GM12891 (cell line): ENCODE data around the gene IL1RL2.

Experiments used
- POLR2A ChIP-seq: IDR thresholded peaks from 2 replicates; pipeline ENCODE4 v1.6.1; 2011; ENCODE audit warnings: low read depth, low read length, control low read depth
- POU2F2 ChIP-seq: IDR thresholded peaks from 2 replicates; pipeline ENCODE4 v1.6.1; 2011; ENCODE audit warnings: low read depth, mild to moderate bottlenecking, control low read depth, low read length, moderate library complexity
- TAF1 ChIP-seq: IDR thresholded peaks from 2 replicates; pipeline ENCODE4 v1.6.1; 2011; ENCODE audit warnings: low read depth, low read length, control low read depth

- no peak for TF ChIP-seq POLR2A
- no peak for TF ChIP-seq POU2F2
- TF ChIP-seq TAF1, result no peak
Measured at GRCh38 chr2:102240640-102241370, 54.0 kb downstream of the IL1RL2 start.
